Measurements from ENCODE around the gene SCYGR8. TPM values are rescaled to one million over a fixed set of nuclear protein-coding genes. Genes with fewer than 3 reads are reported as not detected.
"Not testable (repeated sequence)": the region's sequence is repeated elsewhere in the genome, so short reads cannot be mapped to it uniquely, and the experiment has no call there.

The SCYGR8 gene
- total RNA-seq, 1 donor from 2014 or later, result not detected

DNA sequence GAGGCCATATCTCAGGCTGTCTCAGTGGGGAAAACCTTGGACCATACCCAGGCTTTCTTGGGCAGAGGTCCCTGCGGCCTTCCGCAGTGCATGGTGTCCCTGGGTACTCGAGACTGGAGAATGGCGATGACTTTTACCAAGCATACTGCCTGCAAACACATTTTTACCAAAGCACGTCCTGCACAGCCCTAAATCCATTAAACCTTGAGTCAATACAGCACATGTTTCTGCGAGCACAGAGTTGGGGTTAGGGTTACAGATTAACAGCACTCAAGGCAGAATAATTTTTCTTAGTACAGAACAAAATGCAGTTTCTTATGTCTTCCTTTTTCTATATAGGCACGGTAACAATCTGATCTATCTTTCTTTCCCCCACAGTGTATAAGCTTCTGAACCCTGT, 22.9 kb upstream of the SCYGR8 start:
- intact Hi-C loops (cut with micrococcal nuclease); H3K9me3 Mint-ChIP-seq: not testable (repeated sequence)

DNA sequence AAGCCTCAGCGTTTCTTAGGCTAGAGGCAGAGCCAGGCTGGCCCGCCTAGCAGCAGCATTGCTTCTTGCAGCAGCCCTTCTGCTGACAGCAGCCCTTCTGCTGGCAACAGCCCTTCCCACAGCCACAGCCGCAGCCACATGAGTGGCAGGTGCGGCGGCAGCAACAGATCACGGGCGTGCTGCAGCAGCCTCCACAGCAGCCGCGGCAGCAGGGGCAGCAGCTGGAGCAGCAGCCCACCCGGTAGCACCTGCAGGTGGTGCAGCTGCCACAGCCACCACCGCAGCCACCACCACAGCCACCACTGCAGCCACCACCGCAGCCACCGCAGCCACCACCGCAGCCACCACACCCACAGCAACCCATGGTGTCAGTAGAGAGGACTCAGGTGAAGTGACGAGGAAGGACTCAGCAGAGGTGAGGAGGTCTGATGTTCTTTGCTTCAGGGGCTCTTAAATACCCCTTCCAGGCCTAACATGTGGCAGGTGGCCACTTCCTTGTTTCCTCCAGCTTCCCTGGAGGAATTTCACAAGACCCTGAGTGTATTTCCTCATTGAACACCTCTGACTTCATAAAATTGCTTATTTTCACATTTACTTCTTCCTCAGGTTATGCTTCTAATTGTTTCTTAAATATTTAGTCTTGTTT, 21.2 kb upstream of the SCYGR8 start, which contains the start of gene SCYGR6:
Gene SCYGR6 (minus strand): TSS at position 364 of the 646 bp plus-strand sequence. CDS start 0 bp downstream, at position 364.
- no peak within 1 kb of the TSS for H3K4me3 Mint-ChIP-seq
- intact Hi-C loops (cut with micrococcal nuclease), result no loop called here

More for the DNA sequence above, 22.9 kb upstream of the SCYGR8 start:
- not testable (repeated sequence) for H3K27me3 Mint-ChIP-seq (ENCODE audit: insufficient read depth); DNase-seq (ENCODE audit: low spot score); H3K4me3 Mint-ChIP-seq; H3K36me3 Mint-ChIP-seq (ENCODE audit: low read depth); H3K27ac Mint-ChIP-seq; H3K4me1 Mint-ChIP-seq (ENCODE audit: low read depth)

DNA sequence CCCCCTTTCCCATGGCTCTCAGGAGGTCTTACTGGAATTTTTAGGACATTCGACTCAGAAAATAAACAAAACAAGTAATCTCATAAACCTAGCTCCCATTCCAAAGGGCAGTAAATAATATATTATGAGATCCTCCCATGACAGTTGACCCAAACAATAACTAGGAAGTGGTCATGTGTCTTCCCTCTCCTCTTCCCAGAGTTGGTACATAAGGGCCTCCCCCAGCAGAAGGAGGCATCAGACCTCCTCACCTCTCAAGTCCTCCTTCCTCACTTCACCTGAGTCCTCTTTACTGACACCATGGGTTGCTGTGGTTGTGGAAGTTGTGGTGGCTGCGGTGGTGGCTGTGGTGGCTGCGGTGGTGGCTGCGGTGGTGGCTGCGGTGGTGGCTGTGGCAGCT, 17.7 kb upstream of the SCYGR8 start, which contains the start of gene SCYGR7:
Gene SCYGR7 (plus strand): TSS at position 301 of the 400 bp plus-strand sequence. CDS start 0 bp downstream, at position 301.
- intact Hi-C loops (cut with micrococcal nuclease), result no loop called here
- Mint-ChIP-seq H3K4me3 (no peak within 1 kb of the TSS), H3K27ac (no peak within 1 kb of the TSS), H3K9me3 (no peaks in the 10 kb centered on the region), H3K36me3 (ENCODE audit: low read depth) (no peaks in the 10 kb centered on the region), H3K27me3 (ENCODE audit: insufficient read depth) (no peaks in the 10 kb centered on the region), H3K4me1 (ENCODE audit: low read depth) (no peaks in the 10 kb centered on the region)
- DNase-seq (ENCODE audit: low spot score), result no peak

More for the DNA sequence above, 21.2 kb upstream of the SCYGR8 start, which contains the start of gene SCYGR6:
- DNase-seq (ENCODE audit: low spot score), result no peak
- Mint-ChIP-seq H3K27ac (no peak within 1 kb of the TSS), H3K4me1 (ENCODE audit: low read depth) (no peaks in the 10 kb centered on the region), H3K27me3 (ENCODE audit: insufficient read depth) (no peaks in the 10 kb centered on the region), H3K36me3 (ENCODE audit: low read depth) (no peaks in the 10 kb centered on the region), H3K9me3 (no peaks in the 10 kb centered on the region)

DNA sequence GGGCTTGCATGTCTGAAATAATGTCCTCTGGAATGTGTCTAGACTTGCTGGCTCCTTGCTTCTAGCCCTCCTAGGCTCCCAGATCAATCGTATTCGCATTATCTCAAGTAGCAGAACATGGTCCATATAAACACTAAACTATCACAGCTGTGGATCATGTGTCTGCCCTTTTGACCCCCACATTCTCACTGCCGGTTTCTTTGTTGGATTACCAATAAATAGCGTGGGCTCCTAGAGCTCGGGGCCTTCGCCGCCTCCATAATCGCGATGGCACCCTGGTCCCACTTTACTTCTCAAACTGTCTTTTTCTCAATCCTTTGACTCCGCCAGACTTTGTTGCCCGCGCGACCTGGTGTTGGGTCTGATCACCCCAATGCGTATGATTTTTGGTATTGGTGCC, 6.3 kb upstream of the SCYGR8 start:
- Mint-ChIP-seq H3K36me3 (ENCODE audit: low read depth) (no peaks in the 10 kb centered on the region), H3K4me1 (ENCODE audit: low read depth) (no peaks in the 10 kb centered on the region), H3K27ac (no peak overlapping the region), H3K4me3 (no peak overlapping the region), H3K9me3 (no peaks in the 10 kb centered on the region), H3K27me3 (ENCODE audit: insufficient read depth) (peaks cover 5% of the 10 kb centered on the region)
- intact Hi-C loops (cut with micrococcal nuclease), result no loop called here
- no peak for DNase-seq (ENCODE audit: low spot score)

DNA sequence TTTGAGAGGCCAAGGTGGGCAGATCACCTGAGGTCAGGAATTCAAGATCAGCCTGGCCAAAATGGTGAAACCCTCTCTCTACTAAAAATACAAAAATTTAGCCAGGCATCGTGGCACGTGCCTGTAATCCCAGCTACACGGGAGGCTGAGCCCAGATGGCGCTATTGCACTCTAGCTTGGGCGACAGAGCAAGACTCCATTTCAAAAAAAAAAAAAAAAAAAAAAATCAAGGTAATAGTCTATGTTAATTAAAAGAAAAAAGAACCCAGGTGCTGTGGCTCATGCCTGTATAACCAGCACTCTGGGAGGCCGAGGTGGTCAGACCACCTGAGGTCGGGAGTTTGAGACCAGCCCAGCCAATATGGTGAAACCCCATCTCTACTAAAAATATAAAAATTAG, 5.0 kb upstream of the SCYGR8 start:
- H3K4me3 Mint-ChIP-seq; H3K9me3 Mint-ChIP-seq; H3K27me3 Mint-ChIP-seq (ENCODE audit: insufficient read depth); DNase-seq (ENCODE audit: low spot score); H3K4me1 Mint-ChIP-seq (ENCODE audit: low read depth); H3K36me3 Mint-ChIP-seq (ENCODE audit: low read depth); H3K27ac Mint-ChIP-seq: not testable (repeated sequence)
- intact Hi-C loops (cut with micrococcal nuclease), result loop anchor here (1.0 kb wide), 1 partner anchor 122 kb away; no protein-coding TSS in a partner anchor

DNA sequence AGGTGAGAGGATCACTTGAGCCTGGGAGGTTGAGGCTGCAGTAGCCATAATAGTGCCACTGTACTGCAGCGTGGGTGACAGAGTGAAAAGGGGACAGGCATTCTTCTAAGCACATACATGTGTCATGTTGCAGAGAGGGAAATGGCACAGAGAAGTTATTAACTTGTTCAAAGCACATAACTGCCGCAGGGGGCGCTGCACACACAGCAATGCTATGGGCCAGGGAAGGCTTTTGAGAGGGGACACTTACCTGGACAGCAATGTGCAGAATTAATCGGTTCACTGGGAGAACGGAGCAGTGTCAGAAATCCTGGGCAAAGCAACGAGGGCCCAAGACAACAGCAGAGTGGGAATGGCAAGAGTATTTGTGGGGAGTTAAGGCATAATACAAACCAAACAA, 2.4 kb downstream of the SCYGR8 start:
- Mint-ChIP-seq H3K27ac (no peak overlapping the region), H3K36me3 (ENCODE audit: low read depth) (no peaks in the 10 kb centered on the region), H3K9me3 (no peaks in the 10 kb centered on the region), H3K27me3 (ENCODE audit: insufficient read depth) (peaks cover 1% of the 10 kb centered on the region), H3K4me3 (no peak overlapping the region), H3K4me1 (ENCODE audit: low read depth) (no peaks in the 10 kb centered on the region)
- no peak for DNase-seq (ENCODE audit: low spot score)
- intact Hi-C loops (cut with micrococcal nuclease), result no loop called here

DNA sequence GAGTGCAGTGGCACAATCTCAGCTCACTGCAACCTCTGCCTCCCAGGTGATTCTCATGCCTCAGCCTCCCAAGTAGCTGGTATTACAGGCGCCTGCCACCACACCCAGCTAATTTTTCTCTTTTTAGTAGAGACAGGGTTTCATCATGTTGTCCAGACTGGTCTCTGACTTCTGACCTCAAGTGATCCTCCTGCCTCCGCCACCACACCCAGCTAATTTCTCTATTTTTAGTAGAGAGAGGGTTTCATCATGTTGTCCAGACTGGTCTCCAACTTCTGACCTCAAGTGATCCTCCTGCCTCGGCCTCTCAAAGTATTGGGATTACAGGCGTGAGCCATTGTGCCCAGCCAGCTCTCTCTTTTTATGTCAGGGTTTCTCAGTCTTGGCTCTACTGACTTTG, 10.6 kb downstream of the SCYGR8 start:
- H3K36me3 Mint-ChIP-seq (ENCODE audit: low read depth); H3K4me1 Mint-ChIP-seq (ENCODE audit: low read depth); intact Hi-C loops (cut with micrococcal nuclease); H3K27me3 Mint-ChIP-seq (ENCODE audit: insufficient read depth); H3K9me3 Mint-ChIP-seq; H3K4me3 Mint-ChIP-seq; H3K27ac Mint-ChIP-seq; DNase-seq (ENCODE audit: low spot score): not testable (repeated sequence)

DNA sequence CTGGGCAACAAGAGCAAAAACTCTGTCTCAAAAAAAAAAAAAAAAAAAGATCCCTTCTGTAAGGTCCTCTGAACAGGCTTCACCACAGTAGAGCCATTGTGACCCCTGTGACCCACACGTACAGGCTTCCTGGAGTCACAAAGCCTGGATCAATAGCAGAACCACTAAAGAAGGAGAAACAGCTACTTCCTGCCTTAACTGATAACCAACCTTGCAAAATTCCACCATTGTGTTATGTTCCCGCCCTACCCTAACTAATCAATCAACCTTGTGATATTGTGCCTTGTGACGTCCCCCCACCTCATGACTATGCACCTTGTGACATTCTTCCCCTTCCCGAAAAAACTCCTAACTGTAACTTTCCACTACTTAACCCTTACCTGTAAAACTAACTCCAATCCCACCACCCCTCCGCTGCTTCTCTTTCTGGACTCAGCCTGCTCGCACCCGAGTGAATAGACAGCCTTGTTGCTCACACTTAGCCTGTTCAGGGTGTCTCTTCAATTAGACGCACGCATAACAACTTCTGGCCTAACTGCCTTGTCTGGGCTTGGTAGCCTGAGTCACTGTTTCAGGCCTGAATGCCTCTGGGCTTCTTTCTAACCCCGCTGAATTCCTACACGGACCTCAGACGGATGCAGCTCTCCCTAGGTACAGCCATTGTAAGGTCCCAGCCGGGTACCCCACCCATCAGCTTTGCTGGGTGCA, 13.9 kb downstream of the SCYGR8 start:
- Mint-ChIP-seq H3K27ac (no peak overlapping the region), H3K9me3 (no peaks in the 10 kb centered on the region), H3K4me1 (ENCODE audit: low read depth) (no peaks in the 10 kb centered on the region), H3K4me3 (no peak overlapping the region), H3K27me3 (ENCODE audit: insufficient read depth) (no peaks in the 10 kb centered on the region), H3K36me3 (ENCODE audit: low read depth) (no peaks in the 10 kb centered on the region)
- no peak for DNase-seq (ENCODE audit: low spot score)
- intact Hi-C loops (cut with micrococcal nuclease), result no loop called here

DNA sequence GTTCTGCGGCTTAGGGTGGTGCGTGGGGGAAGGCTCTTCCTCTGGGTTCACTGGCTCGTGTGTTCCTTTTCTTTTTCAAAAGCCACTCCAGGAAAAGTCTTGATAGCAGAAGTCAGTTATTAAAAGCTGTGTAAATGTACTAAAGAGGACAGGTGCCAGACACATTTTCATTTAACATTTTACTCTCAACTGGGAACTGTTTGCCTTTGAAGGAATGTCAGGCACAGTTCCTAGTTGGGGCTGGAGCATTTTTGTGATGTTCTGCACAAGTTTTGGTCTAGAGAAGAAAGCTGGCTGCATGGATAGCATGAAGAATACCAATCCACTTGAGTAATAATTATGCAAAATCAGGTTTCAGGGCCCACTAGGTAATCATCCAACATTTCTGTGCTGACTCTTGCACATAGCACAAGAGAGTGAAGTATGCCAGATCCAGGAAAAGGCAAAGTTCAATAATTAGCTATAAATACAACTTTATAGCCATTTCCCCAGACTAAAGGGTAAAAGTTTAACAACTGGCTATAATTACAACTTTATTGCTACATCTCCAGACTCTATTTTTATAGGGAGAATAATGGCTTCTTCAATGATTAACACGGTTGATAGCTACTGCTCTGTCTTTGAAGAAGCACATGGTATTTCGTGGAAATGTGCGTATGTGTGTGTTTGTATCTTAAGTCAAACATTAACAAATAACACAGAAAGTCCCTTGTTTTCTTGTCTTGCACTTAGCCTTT, 16.2 kb downstream of the SCYGR8 start:
- Mint-ChIP-seq H3K27ac (no peak overlapping the region), H3K9me3 (no peaks in the 10 kb centered on the region), H3K27me3 (ENCODE audit: insufficient read depth) (no peaks in the 10 kb centered on the region), H3K4me3 (no peak overlapping the region), H3K4me1 (ENCODE audit: low read depth) (no peaks in the 10 kb centered on the region), H3K36me3 (ENCODE audit: low read depth) (no peaks in the 10 kb centered on the region)
- no peak for DNase-seq (ENCODE audit: low spot score)
- intact Hi-C loops (cut with micrococcal nuclease), result no loop called here

DNA sequence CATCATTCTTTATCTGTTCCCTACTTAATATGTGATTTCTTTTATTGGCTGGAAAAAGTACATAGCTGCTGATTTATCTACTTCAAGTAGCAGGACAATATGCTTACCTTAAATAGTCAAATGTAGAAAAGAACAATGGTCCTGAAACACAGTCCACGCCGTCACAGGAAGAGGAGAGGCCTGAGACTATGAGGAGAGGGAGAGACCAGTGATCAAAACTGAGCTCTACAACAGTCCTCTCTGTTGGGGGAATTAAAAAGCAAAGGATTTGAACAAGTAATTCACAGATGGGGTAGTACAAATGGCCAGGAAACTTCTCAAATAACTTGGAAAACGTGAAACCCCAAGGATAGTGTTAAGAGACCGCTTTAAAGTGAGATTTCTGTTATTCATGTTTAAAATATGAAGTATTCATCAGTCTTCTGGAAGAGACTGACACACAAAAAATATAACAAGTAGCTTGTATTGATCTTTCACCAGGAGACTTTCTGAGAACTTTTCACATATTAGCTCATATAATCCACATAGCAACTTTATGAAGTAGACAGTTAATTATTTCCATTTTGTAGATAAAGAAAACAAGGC, 20.2 kb downstream of the SCYGR8 start:
- Mint-ChIP-seq H3K36me3 (ENCODE audit: low read depth) (no peaks in the 10 kb centered on the region), H3K27ac (no peak overlapping the region), H3K9me3 (no peaks in the 10 kb centered on the region), H3K4me1 (ENCODE audit: low read depth) (no peaks in the 10 kb centered on the region), H3K27me3 (ENCODE audit: insufficient read depth) (no peaks in the 10 kb centered on the region), H3K4me3 (no peak overlapping the region)
- no peak for DNase-seq (ENCODE audit: low spot score)
- intact Hi-C loops (cut with micrococcal nuclease), result loop anchor here (1.0 to 5.0 kb wide), 6 partner anchors 17 to 637 kb away; partner anchors contain the start of gene AGFG1

DNA sequence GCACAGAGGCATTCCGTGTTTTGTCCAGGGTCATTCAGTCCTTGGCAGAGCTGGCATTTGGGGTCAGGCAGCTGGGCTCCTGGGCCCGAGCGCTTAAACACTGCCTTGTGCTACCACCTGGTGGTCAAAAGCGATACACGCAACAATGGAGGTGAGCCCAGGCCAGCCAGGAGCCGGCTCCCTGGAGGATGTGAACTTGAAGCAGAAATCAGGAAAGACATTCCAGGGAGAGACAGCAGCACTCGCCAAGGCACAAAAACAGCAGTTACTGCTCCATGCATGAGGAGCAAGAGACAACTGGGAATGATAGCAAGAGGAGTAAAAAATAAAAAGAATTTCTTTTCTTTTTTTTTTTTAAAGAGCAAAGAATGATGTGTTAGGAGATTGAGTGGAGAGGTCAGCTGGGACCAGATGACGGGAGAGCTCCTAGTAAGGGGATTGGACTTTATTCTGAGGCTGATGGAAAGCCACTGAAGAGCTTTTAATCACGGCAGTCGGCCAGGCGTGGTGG, 20.7 kb downstream of the SCYGR8 start:
- intact Hi-C loops (cut with micrococcal nuclease), result loop anchor here (1.0 to 5.0 kb wide), 6 partner anchors 17 to 637 kb away; partner anchors contain the start of gene AGFG1
- Mint-ChIP-seq H3K4me1 (ENCODE audit: low read depth) (no peaks in the 10 kb centered on the region), H3K27me3 (ENCODE audit: insufficient read depth) (no peaks in the 10 kb centered on the region), H3K36me3 (ENCODE audit: low read depth) (no peaks in the 10 kb centered on the region), H3K27ac (no peak overlapping the region), H3K9me3 (no peaks in the 10 kb centered on the region), H3K4me3 (no peak overlapping the region)
- DNase-seq (ENCODE audit: low spot score), result peak; percentile 25

DNA sequence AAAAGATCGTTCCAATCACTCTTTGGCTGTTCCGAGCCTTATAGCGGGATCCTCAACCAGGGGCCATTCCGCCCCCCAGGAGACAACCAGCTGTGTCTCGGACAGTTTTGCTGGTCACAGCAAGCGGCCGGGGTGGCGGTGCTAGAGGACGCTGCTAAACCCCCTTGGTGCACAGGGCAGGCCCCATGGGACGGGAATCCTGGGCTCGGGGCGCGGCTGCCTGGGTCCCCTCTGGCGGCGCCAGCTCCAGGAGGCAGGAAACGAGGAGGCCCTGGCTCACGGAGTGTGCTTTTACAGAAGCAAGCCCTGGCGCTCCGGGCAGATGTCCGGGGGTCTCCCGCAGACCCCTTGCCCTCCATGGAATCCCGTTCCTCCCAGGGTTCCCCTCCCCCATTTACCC, 22.1 kb downstream of the SCYGR8 start:
- intact Hi-C loops (cut with micrococcal nuclease), result loop anchor here (5.0 kb wide), 1 partner anchor 296 kb away; the partner anchor contains the start of gene AGFG1
- no peak overlapping the region for H3K4me3 Mint-ChIP-seq
- no peaks in the 10 kb centered on the region for H3K27me3 Mint-ChIP-seq (ENCODE audit: insufficient read depth)
- H3K36me3 Mint-ChIP-seq (ENCODE audit: low read depth), result no peaks in the 10 kb centered on the region
- H3K9me3 Mint-ChIP-seq, result no peaks in the 10 kb centered on the region
- no peaks in the 10 kb centered on the region for H3K4me1 Mint-ChIP-seq (ENCODE audit: low read depth)
- DNase-seq (ENCODE audit: low spot score), result no peak
- no peak overlapping the region for H3K27ac Mint-ChIP-seq
